GM12878 (cell line): Measurements from ENCODE around the gene SNX22. TPM values are rescaled to one million over a fixed set of nuclear protein-coding genes. Genes with fewer than 3 reads are reported as not detected.

Experiments used
- ATAC-seq: fragments of 200-7000 bp; cut with Tn5 transposase; 3 replicates; pipeline ENCODE4 v1.9.1; 2020; ENCODE audit warnings: mild to moderate bottlenecking, moderate library complexity
- BruUV-seq: library from RNA; stranded (reverse); fragments of 400-500 nt; replicated peaks from 2 replicates; lab custom pipeline; 2021; lab: Mats Ljungman, UMichigan
- CTCF ChIA-PET: fragments of 300-600 bp; sonication (Branson Sonifier 250); formaldehyde crosslinking; extraction: SDS; loops from one replicate; lab custom pipeline; 2021; ENCODE audit warnings: inconsistent platforms; lab: Yijun Ruan, JAX
- POLR2A ChIA-PET: fragments of 350-600 bp; formaldehyde crosslinking; extraction: SDS; loops from one replicate; lab custom pipeline; 2021; ENCODE audit warnings: inconsistent platforms; lab: Charles Lee
- RAD21 ChIA-PET: fragments of 300-600 bp; sonication (Branson Sonifier 250); formaldehyde crosslinking; loops from one replicate; lab custom pipeline; 2023; ENCODE audit warnings: antibody characterized with exemption; ENCODE audit not compliant: unreplicated experiment; lab: Charles Lee
- SMC1A ChIA-PET: fragments of 300-600 bp; sonication (Branson Sonifier 250); formaldehyde crosslinking; loops from one replicate; lab custom pipeline; 2023; ENCODE audit not compliant: unreplicated experiment, uncharacterized antibody; lab: Charles Lee
- DNase-seq: peaks from one replicate; pipeline ENCODE4 v3.0.0-alpha.2; 2011; ENCODE audit warnings: low read depth, low spot score
- FAIRE-seq: peaks from 3 replicates; lab custom pipeline; 2011; peaks lifted over from hg19 to GRCh38; lab: Jason Lieb, UNC
- H2AFZ ChIP-seq: 2 replicates; pipeline ENCODE4 v1.6.0; 2011; ENCODE audit warnings: low read depth, low read length, control low read depth; ENCODE audit not compliant: control insufficient read depth
- H3K27ac ChIP-seq: 2 replicates; pipeline ENCODE4 v1.5.1; 2011; ENCODE audit warnings: control low read depth; ENCODE audit not compliant: control insufficient read depth, insufficient read depth
- H3K27me3 ChIP-seq, 2 experiments: replicated peaks in 1 of 2; 2 replicates each; pipeline versions ENCODE4 v1.6.0 to v1.6.1; 2011; ENCODE audit warnings: low read length in 1 of 2; ENCODE audit not compliant: control insufficient read depth in 2 of 2, insufficient read depth in 2 of 2
- H3K36me3 ChIP-seq, 2 experiments: 2 replicates each; pipeline ENCODE4 v1.5.1; 2011; ENCODE audit warnings: low read length in 1 of 2; ENCODE audit not compliant: control insufficient read depth in 2 of 2, insufficient read depth in 2 of 2
- H3K4me1 ChIP-seq: 2 replicates; pipeline ENCODE4 v1.6.1; 2011; ENCODE audit warnings: mild to moderate bottlenecking, low read length, moderate library complexity, mixed read lengths; ENCODE audit not compliant: control insufficient read depth, insufficient read depth
- H3K4me2 ChIP-seq: 2 replicates; pipeline ENCODE4 v1.6.0; 2011; ENCODE audit warnings: control low read depth; ENCODE audit not compliant: control insufficient read depth, insufficient read depth
- H3K4me3 ChIP-seq: fragments of 200-600 bp; sonication (generic); 2 replicates; pipeline ENCODE4 v1.5.1; 2016
- H3K79me2 ChIP-seq: 2 replicates; pipeline ENCODE4 v1.6.0; 2011; ENCODE audit warnings: low read length; ENCODE audit not compliant: control insufficient read depth, insufficient read depth
- H3K9ac ChIP-seq: 2 replicates; pipeline ENCODE4 v1.8.0; 2011; ENCODE audit warnings: low read length, control low read depth, mixed read lengths; ENCODE audit not compliant: control insufficient read depth, insufficient read depth
- H3K9me3 ChIP-seq: replicated peaks from 3 replicates; pipeline ENCODE4 v1.5.1; 2011; ENCODE audit warnings: mild to moderate bottlenecking, low read length; ENCODE audit not compliant: control insufficient read depth, insufficient read depth
- H4K20me1 ChIP-seq: 2 replicates; pipeline ENCODE4 v1.6.0; 2011; ENCODE audit not compliant: control insufficient read depth, insufficient read depth
- CBX5 ChIP-seq: sonication (generic); IDR thresholded peaks from 2 replicates; pipeline ENCODE4 v1.6.1; 2016; ENCODE audit warnings: low read depth, moderate library complexity, mild to moderate bottlenecking, inconsistent platforms
- CEBPB ChIP-seq, 2 experiments: fragments of 150-350 bp in 1 of 2; IDR thresholded peaks; 2 replicates each; pipeline ENCODE4 v1.6.1; 2012 to 2014; ENCODE audit warnings: low read depth in 2 of 2, low read length in 2 of 2, borderline replicate concordance in 1 of 2, inconsistent platforms in 1 of 2
- CHD2 ChIP-seq: IDR thresholded peaks from 2 replicates; pipeline ENCODE4 v1.6.1; 2011; ENCODE audit warnings: low read depth, low read length, improper control_type of control experiment, borderline replicate concordance
- DPF2 ChIP-seq: fragments of 450-650 bp; IDR thresholded peaks from 2 replicates; pipeline ENCODE4 v1.6.1; 2017; ENCODE audit warnings: mild to moderate bottlenecking
- EP300 ChIP-seq, 2 experiments: fragments of 150-350 bp in 1 of 2; IDR thresholded peaks; 2 replicates each; pipeline ENCODE4 v1.6.1; 2011 to 2012; ENCODE audit warnings: low read depth in 2 of 2, low read length in 2 of 2, borderline replicate concordance in 1 of 2, improper control_type of control experiment in 1 of 2, inconsistent platforms in 1 of 2; ENCODE audit not compliant: control insufficient read depth in 1 of 2
- FOXK2 ChIP-seq: fragments of 450-650 bp; IDR thresholded peaks from 2 replicates; pipeline ENCODE4 v1.6.1; 2017; ENCODE audit warnings: mild to moderate bottlenecking, moderate library complexity
- GATAD2B ChIP-seq: fragments of 450-650 bp; conservative IDR thresholded peaks from 2 replicates; pipeline ENCODE4 v1.6.1; 2017; ENCODE audit warnings: low read depth, mild to moderate bottlenecking, moderate library complexity
- MEF2B ChIP-seq: fragments of 450-650 bp; IDR thresholded peaks from 2 replicates; pipeline ENCODE4 v1.6.1; 2018; ENCODE audit warnings: mild to moderate bottlenecking, moderate library complexity; ENCODE audit not compliant: partially characterized antibody, poor library complexity, severe bottlenecking
- NBN ChIP-seq: fragments of 450-650 bp; IDR thresholded peaks from 2 replicates; pipeline ENCODE4 v1.6.1; 2016
- NRF1 ChIP-seq: conservative IDR thresholded peaks from 2 replicates; pipeline ENCODE4 v1.6.1; 2011; ENCODE audit warnings: mild to moderate bottlenecking, low read depth, low read length, improper control_type of control experiment
- RELB ChIP-seq: fragments of 450-650 bp; IDR thresholded peaks from 2 replicates; pipeline ENCODE4 v1.6.1; 2017; ENCODE audit warnings: low read depth, mild to moderate bottlenecking, moderate library complexity
- SIN3A ChIP-seq: IDR thresholded peaks from 2 replicates; pipeline ENCODE4 v1.6.1; 2012; ENCODE audit warnings: low read depth, low read length, improper control_type of control experiment
- STAT3 ChIP-seq: IDR thresholded peaks from 2 replicates; pipeline ENCODE4 v1.6.1; 2011; ENCODE audit warnings: low read depth, low read length, improper control_type of control experiment
- SUZ12 ChIP-seq: fragments of 200-600 bp; sonication (generic); IDR thresholded peaks from one replicate; pipeline ENCODE4 v1.6.1; 2018; ENCODE audit warnings: antibody characterized with exemption, mild to moderate bottlenecking; ENCODE audit not compliant: unreplicated experiment
- TCF3 ChIP-seq: IDR thresholded peaks from 2 replicates; pipeline ENCODE4 v1.6.1; 2012; ENCODE audit warnings: low read depth, mild to moderate bottlenecking, low read length, borderline replicate concordance; ENCODE audit not compliant: insufficient read depth
- WRNIP1 ChIP-seq: IDR thresholded peaks from 2 replicates; pipeline ENCODE4 v1.6.1; 2011; ENCODE audit warnings: low read depth, low read length, improper control_type of control experiment, borderline replicate concordance
- ZNF592 ChIP-seq: fragments of 450-650 bp; IDR thresholded peaks from 2 replicates; pipeline ENCODE4 v1.6.1; 2017; ENCODE audit warnings: mild to moderate bottlenecking, moderate library complexity
- WGBS: methylation state at CpG from one replicate; pipeline ENCODE4 v1.1.6; 2016; ENCODE audit warnings: low lambda C conversion rate; ENCODE audit not compliant: insufficient replicate concordance, insufficient coverage; ENCODE audit errors: missing lambda C conversion rate; 5-methylcytosine and 5-hydroxymethylcytosine counted together
- in situ Hi-C: fragments of 300-500 bp; cut with MboI; formaldehyde crosslinking; loops from 9 replicates; pipeline ENCODE4 v1.14.3; 2018; ENCODE audit warnings: mixed read lengths
- intact Hi-C: fragments of 100-400 bp; cut with micrococcal nuclease; formaldehyde crosslinking; loops from one replicate; pipeline ENCODE4 v1.14.2; 2022; ENCODE audit not compliant: unreplicated experiment
- polyA plus RNA-seq, 11 experiments: library from polyadenylated mRNA; depleted of rRNA in 4 of 11; unstranded in 6 of 11; stranded (reverse) in 5 of 11; fragments of >200 nt; fragmentation: Nextera tagmentation in 4 of 11; fragmentation: Illumina TruSeq in 1 of 11; extraction: Ambion mirVana in 4 of 11; extraction: Trizol in 1 of 11; gene quantifications; 1 replicate in 1 of 11; 2 replicates in 10 of 11; pipeline versions ENCODE4 v1.2.1 to v1.2.3, GENCODE V29; 2011 to 2016; ENCODE audit warnings: inconsistent platforms in 2 of 11, missing spikeins in 2 of 11, low read depth in 1 of 11
- total RNA-seq, 4 experiments: library from RNA; depleted of rRNA in 3 of 4; stranded (reverse); fragments of >200 nt in 3 of 4; fragmentation: Illumina TruSeq in 1 of 4; extraction: Trizol in 1 of 4; gene quantifications; 2 replicates each; pipeline versions ENCODE4 v1.2.1 to v1.2.3, GENCODE V29; 2013 to 2021

SNX22 gene
- total and polyA plus RNA-seq, 10 of the 15 experiments (the other 5 are each of a cell fraction or from before 2014, with no cell fraction given) = 4.4 to 29.0 (median 8.7) TPM

- ChIA-PET POLR2A (interaction anchor here (0.6 to 2.0 kb wide), 6 partner anchors 11 to 607 kb away, joined by 3 to 5 read pairs (median 4); no protein-coding TSS in a partner anchor), RAD21 (interaction anchor here (0.8 to 2.0 kb wide), 6 partner anchors 51 to 578 kb away, joined by 3 to 6 read pairs (median 4); partner anchors contain the start of gene CIAO2A), SMC1A (interaction anchor here (0.6 to 1.6 kb wide), 9 partner anchors 12 to 1668 kb away, joined by 3 to 5 read pairs (median 3); partner anchors contain the start of genes CIAO2A and PPIB), CTCF (interaction anchor here (0.6 to 1.9 kb wide), 16 partner anchors 12 to 540 kb away, joined by 3 to 8 read pairs (median 4); partner anchors contain the start of genes CIAO2A and PPIB)
- DNase-seq (no peak), FAIRE-seq (no peak), ATAC-seq (no peak)
- intact Hi-C loops (loop anchor here (10.0 kb wide), 1 partner anchor 675 kb away; no protein-coding TSS in a partner anchor), in situ Hi-C loops (no loop called here)
- H3K36me3 ChIP-seq = peaks cover 7% of the 10 kb centered on the region in 2 experiments
- no peak overlapping the region; the same call in 1 of the 2 replicates for H3K4me2 ChIP-seq
- no peaks in the 10 kb centered on the region for H3K9me3 ChIP-seq
- no peak for TF ChIP-seq DPF2
- TF ChIP-seq MEF2B = no peak
- no peak for TF ChIP-seq CBX5
- TF ChIP-seq TCF3 = no peak
- no peak for TF ChIP-seq STAT3
- TF ChIP-seq NBN = no peak
- TF ChIP-seq SUZ12 = no peak
- no peak for TF ChIP-seq NRF1
- no peak for TF ChIP-seq EP300 (IDR thresholded peaks at IDR 0.05; ENCODE audit: borderline replicate concordance in 1 of 2, control insufficient read depth in 1 of 2, low read depth in 2 of 2, low read length in 2 of 2)
- no peak for TF ChIP-seq ZNF592
- TF ChIP-seq RELB = no peak
- no peak for TF ChIP-seq CHD2
- TF ChIP-seq WRNIP1 = no peak
- no peak for TF ChIP-seq FOXK2
- TF ChIP-seq SIN3A = no peak
- no peak for TF ChIP-seq GATAD2B
- no peak for TF ChIP-seq CEBPB (IDR thresholded peaks at IDR 0.05; ENCODE audit: borderline replicate concordance in 1 of 2, low read depth in 2 of 2, low read length in 2 of 2)
- no TSS peak for BruUV-seq
- H3K4me3 ChIP-seq = no peak overlapping the region
- H3K4me1 ChIP-seq = peaks cover 47% of the 10 kb centered on the region
- H3K9ac ChIP-seq = no peak overlapping the region
- peak overlapping the region; percentile 17 for H2AFZ ChIP-seq
- no peak overlapping the region for H3K27ac ChIP-seq
- H4K20me1 ChIP-seq = no peaks in the 10 kb centered on the region
- H3K79me2 ChIP-seq = peaks cover 21% of the 10 kb centered on the region
- WGBS = 38% methylated on average over 9 of the region's 9 CpGs
- no peaks in the 10 kb centered on the region for H3K27me3 ChIP-seq
Measured at GRCh38 chr15:64149893-64150578, 1.5 kb upstream of the SNX22 start.
